GM12878 (cell line): Measurements from ENCODE around the gene SPHK2. TPM values are rescaled to one million over a fixed set of nuclear protein-coding genes. Genes with fewer than 3 reads are reported as not detected.
A peak's percentile ranks its signal among the peaks of the same experiment; 100 is the strongest.

ENCODE experiments used
- ASH2L ChIP-seq: fragments of 300-600, 200-600 bp; sonication (generic); IDR thresholded peaks from 2 replicates; pipeline ENCODE4 v1.6.1; 2017; ENCODE audit warnings: low read depth, mild to moderate bottlenecking, borderline replicate concordance
- CEBPB ChIP-seq, 2 experiments: fragments of 150-350 bp in 1 of 2; IDR thresholded peaks; 2 replicates each; pipeline ENCODE4 v1.6.1; 2012 to 2014; ENCODE audit warnings: low read depth in 2 of 2, low read length in 2 of 2, borderline replicate concordance in 1 of 2, inconsistent platforms in 1 of 2
- CREB1 ChIP-seq: IDR thresholded peaks from 2 replicates; pipeline ENCODE4 v1.6.1; 2012; ENCODE audit warnings: low read depth, mild to moderate bottlenecking, inconsistent platforms
- CTCF ChIP-seq, 3 experiments: IDR thresholded peaks in 2 of 3; conservative IDR thresholded peaks in 1 of 3; 2 replicates each; pipeline ENCODE4 v1.5.1; 2011; ENCODE audit warnings: low read depth in 3 of 3, low read length in 3 of 3, mild to moderate bottlenecking in 3 of 3, control low read depth in 2 of 3, moderate library complexity in 2 of 3, inconsistent platforms in 1 of 3, mixed read lengths in 1 of 3; ENCODE audit not compliant: control insufficient read depth in 2 of 3, insufficient read depth in 1 of 3; ENCODE audit errors: extremely low read depth in 1 of 3
- ETV6 ChIP-seq, 2 experiments: fragments of 450-650 bp in 1 of 2; IDR thresholded peaks in 1 of 2; conservative IDR thresholded peaks in 1 of 2; 2 replicates each; pipeline ENCODE4 v1.6.1; 2014; ENCODE audit warnings: antibody characterized with exemption in 1 of 2, borderline replicate concordance in 1 of 2, low read depth in 1 of 2, mild to moderate bottlenecking in 1 of 2, moderate library complexity in 1 of 2
- GATAD2B ChIP-seq: fragments of 450-650 bp; conservative IDR thresholded peaks from 2 replicates; pipeline ENCODE4 v1.6.1; 2017; ENCODE audit warnings: low read depth, mild to moderate bottlenecking, moderate library complexity
- IRF4 ChIP-seq: IDR thresholded peaks from 2 replicates; pipeline ENCODE4 v1.6.1; 2011; ENCODE audit warnings: low read depth, low read length
- JUND ChIP-seq: IDR thresholded peaks from 2 replicates; pipeline ENCODE4 v1.6.1; 2012; ENCODE audit warnings: low read depth, mild to moderate bottlenecking, low read length, improper control_type of control experiment, moderate library complexity
- KDM1A ChIP-seq: fragments of 200-600 bp; sonication (generic); IDR thresholded peaks from 2 replicates; pipeline ENCODE4 v1.6.1; 2016; ENCODE audit warnings: borderline replicate concordance
- NRF1 ChIP-seq: conservative IDR thresholded peaks from 2 replicates; pipeline ENCODE4 v1.6.1; 2011; ENCODE audit warnings: mild to moderate bottlenecking, low read depth, low read length, improper control_type of control experiment
- PAX8 ChIP-seq: fragments of 450-650 bp; IDR thresholded peaks from 2 replicates; pipeline ENCODE4 v1.6.1; 2017; ENCODE audit warnings: mild to moderate bottlenecking, moderate library complexity
- PKNOX1 ChIP-seq: fragments of 450-650 bp; IDR thresholded peaks from 2 replicates; pipeline ENCODE4 v1.6.1; 2016; ENCODE audit warnings: mild to moderate bottlenecking
- POLR2A ChIP-seq: IDR thresholded peaks from 2 replicates; pipeline ENCODE4 v1.6.1; 2011; ENCODE audit warnings: low read depth, mild to moderate bottlenecking, low read length
- RAD51 ChIP-seq: fragments of 450-650 bp; IDR thresholded peaks from 2 replicates; pipeline ENCODE4 v1.6.1; 2016; ENCODE audit warnings: moderate library complexity, mild to moderate bottlenecking, inconsistent platforms
- SIN3A ChIP-seq: IDR thresholded peaks from 2 replicates; pipeline ENCODE4 v1.6.1; 2012; ENCODE audit warnings: low read depth, low read length, improper control_type of control experiment
- SMAD1 ChIP-seq: fragments of 450-650 bp; IDR thresholded peaks from 2 replicates; pipeline ENCODE4 v1.6.1; 2018; ENCODE audit warnings: mild to moderate bottlenecking, low read depth; ENCODE audit not compliant: partially characterized antibody
- SRF ChIP-seq, 2 experiments: IDR thresholded peaks; 2 replicates each; pipeline ENCODE4 v1.6.1; 2011; ENCODE audit warnings: low read depth in 2 of 2, low read length in 2 of 2, mild to moderate bottlenecking in 1 of 2, moderate library complexity in 1 of 2
- TCF3 ChIP-seq: IDR thresholded peaks from 2 replicates; pipeline ENCODE4 v1.6.1; 2012; ENCODE audit warnings: low read depth, mild to moderate bottlenecking, low read length, borderline replicate concordance; ENCODE audit not compliant: insufficient read depth
- ZBTB33 ChIP-seq: fragments of 450-650 bp; IDR thresholded peaks from 2 replicates; pipeline ENCODE4 v1.6.1; 2017; ENCODE audit warnings: mild to moderate bottlenecking
- ZNF384 ChIP-seq: IDR thresholded peaks from 2 replicates; pipeline ENCODE4 v1.6.1; 2012; ENCODE audit warnings: low read depth, mild to moderate bottlenecking, low read length, improper control_type of control experiment, borderline replicate concordance
- ZNF687 ChIP-seq: fragments of 450-650 bp; IDR thresholded peaks from 2 replicates; pipeline ENCODE4 v1.6.1; 2017; ENCODE audit warnings: mild to moderate bottlenecking, moderate library complexity
- ZSCAN29 ChIP-seq: fragments of 450-650 bp; IDR thresholded peaks from 2 replicates; pipeline ENCODE4 v1.6.1; 2017; ENCODE audit warnings: mild to moderate bottlenecking, moderate library complexity
- polyA plus RNA-seq, 11 experiments: library from polyadenylated mRNA; depleted of rRNA in 4 of 11; unstranded in 6 of 11; stranded (reverse) in 5 of 11; fragments of >200 nt; fragmentation: Nextera tagmentation in 4 of 11; fragmentation: Illumina TruSeq in 1 of 11; extraction: Ambion mirVana in 4 of 11; extraction: Trizol in 1 of 11; gene quantifications; 1 replicate in 1 of 11; 2 replicates in 10 of 11; pipeline versions ENCODE4 v1.2.1 to v1.2.3, GENCODE V29; 2011 to 2016; ENCODE audit warnings: inconsistent platforms in 2 of 11, missing spikeins in 2 of 11, low read depth in 1 of 11
- total RNA-seq, 4 experiments: library from RNA; depleted of rRNA in 3 of 4; stranded (reverse); fragments of >200 nt in 3 of 4; fragmentation: Illumina TruSeq in 1 of 4; extraction: Trizol in 1 of 4; gene quantifications; 2 replicates each; pipeline versions ENCODE4 v1.2.1 to v1.2.3, GENCODE V29; 2013 to 2021

Gene SPHK2
- total and polyA plus RNA-seq, 10 of the 15 experiments (the other 5 are each of a cell fraction or from before 2014, with no cell fraction given), result 0.37 to 40.5 (median 11.2) TPM

- TF ChIP-seq NRF1 (no peak), IRF4 (no peak), POLR2A (peak; percentile 65; the same call in 1 of the 2 replicates), ASH2L (no peak), ZBTB33 (no peak), KDM1A (no peak), JUND (no peak), CREB1 (no peak), CTCF (IDR thresholded peaks at IDR 0.05 in 2 of 3, conservative IDR thresholded peaks at IDR 0.05 in 1 of 3; ENCODE audit: control insufficient read depth in 2 of 3, extremely low read depth in 1 of 3, insufficient read depth in 1 of 3, low read depth in 3 of 3, low read length in 3 of 3) (0 out of 6 replicates have a peak, but pooled peaks of 2 of the 3 experiments have one; percentile 5 to 8), CEBPB (IDR thresholded peaks at IDR 0.05; ENCODE audit: borderline replicate concordance in 1 of 2, low read depth in 2 of 2, low read length in 2 of 2) (0 out of 4 replicates have a peak, but pooled peaks of 1 of the 2 experiments have one; percentile 4), SIN3A (0 out of 2 replicates have a peak, but pooled peaks have one; percentile 30), ETV6 (conservative IDR thresholded peaks at IDR 0.05 in 1 of 2, IDR thresholded peaks at IDR 0.05 in 1 of 2; ENCODE audit: borderline replicate concordance in 1 of 2, low read depth in 1 of 2) (no peak), ZNF687 (no peak), RAD51 (no peak), PKNOX1 (peak; percentile 84), TCF3 (no peak), SRF (IDR thresholded peaks at IDR 0.05; ENCODE audit: low read depth in 2 of 2, low read length in 2 of 2) (no peak), SMAD1 (no peak), PAX8 (no peak), GATAD2B (0 out of 2 replicates have a peak, but pooled peaks have one; percentile 57), ZNF384 (no peak), ZSCAN29 (no peak)
Observed at GRCh38 chr19:48636859-48637448, 17.6 kb downstream of the SPHK2 start, which contains the start of gene DBP (continued).
